GM21367 (cell line): ENCODE results near the gene ABI2.
"Not testable (repeated sequence)": the region's sequence is repeated elsewhere in the genome, so short reads cannot be mapped to it uniquely, and the experiment has no call there.

Experiments
- ATAC-seq: cut with Tn5 transposase; IDR thresholded peaks from one replicate; pipeline ENCODE4 v1.9.1; 2021; ENCODE audit not compliant: unreplicated experiment

Gene ABI2

GRCh38 chr2:203354966-203355365 is 26.8 kb downstream of the ABI2 start:
- no peak for ATAC-seq

GRCh38 chr2:203359450-203359849 is 31.3 kb downstream of the ABI2 start:
- no peak for ATAC-seq

GRCh38 chr2:203360833-203361430 is 32.7 kb downstream of the ABI2 start:
- ATAC-seq, result no peak

- ATAC-seq, result no peak
Measured at GRCh38 chr2:203361495-203361894, 33.3 kb downstream of the ABI2 start.

- ATAC-seq, result no peak
Measured at GRCh38 chr2:203361922-203362321, 33.7 kb downstream of the ABI2 start.

- no peak for ATAC-seq
Measured at GRCh38 chr2:203366639-203367466, 38.7 kb downstream of the ABI2 start.

GRCh38 chr2:203372706-203373105 is 44.5 kb downstream of the ABI2 start:
- ATAC-seq, result not testable (repeated sequence)

- no peak for ATAC-seq
Measured at GRCh38 chr2:203376173-203376572, 48.0 kb downstream of the ABI2 start.

GRCh38 chr2:203379156-203379555 is 51.0 kb downstream of the ABI2 start:
- no peak for ATAC-seq

- ATAC-seq, result no peak
Measured at GRCh38 chr2:203383038-203383437, 54.8 kb downstream of the ABI2 start.

GRCh38 chr2:203388153-203388552 is 60.0 kb downstream of the ABI2 start:
- ATAC-seq, result not testable (repeated sequence)

- ATAC-seq, result no peak
Measured at GRCh38 chr2:203394519-203395227, 66.5 kb downstream of the ABI2 start.

- no peak for ATAC-seq
Measured at GRCh38 chr2:203395858-203396257, 67.7 kb downstream of the ABI2 start.

GRCh38 chr2:203396667-203397066 is 68.5 kb downstream of the ABI2 start:
- ATAC-seq, result no peak

GRCh38 chr2:203399031-203399430 is 70.8 kb downstream of the ABI2 start:
- no peak for ATAC-seq

- ATAC-seq, result no peak
Measured at GRCh38 chr2:203400805-203401585, 72.8 kb downstream of the ABI2 start.

GRCh38 chr2:203404996-203405395 is 76.8 kb downstream of the ABI2 start:
- no peak for ATAC-seq

- ATAC-seq, result no peak
Measured at GRCh38 chr2:203407496-203407895, 79.3 kb downstream of the ABI2 start.

- no peak for ATAC-seq
Measured at GRCh38 chr2:203412546-203413331, 84.5 kb downstream of the ABI2 start.

GRCh38 chr2:203413796-203414195 is 85.6 kb downstream of the ABI2 start:
- no peak for ATAC-seq
